Lung (tissue), 12 donors: Measurements from ENCODE around the gene COL18A1. TPM values are rescaled to one million over a fixed set of nuclear protein-coding genes. Genes with fewer than 3 reads are reported as not detected.

Experiments used
- ATAC-seq: fragments of 200-7000 bp; cut with Tn5 transposase; one replicate; pipeline ENCODE4 v1.9.1; 2020; ENCODE audit warnings: moderate number of reproducible peaks; ENCODE audit not compliant: insufficient read depth, low FRiP score
- DNase-seq, 3 donors: peaks; one replicate each; pipeline ENCODE4 v3.0.0-alpha.2; 2013 to 2017
- H3K27ac ChIP-seq, 2 donors: one replicate each; pipeline ENCODE4 v1.5.1; 2013; ENCODE audit warnings: mild to moderate bottlenecking in 2 of 2, moderate library complexity in 2 of 2, control low read depth in 1 of 2, inconsistent platforms in 1 of 2, low read depth in 1 of 2, low read length in 1 of 2
- H3K27me3 ChIP-seq, 3 donors: one replicate each; pipeline ENCODE4 v1.5.1; 2013; ENCODE audit warnings: low read length in 2 of 3; ENCODE audit not compliant: control insufficient read depth in 3 of 3, insufficient read depth in 3 of 3
- H3K36me3 ChIP-seq, 4 donors: one replicate each; pipeline ENCODE4 v1.5.1; 2013; ENCODE audit warnings: low read length in 4 of 4, mild to moderate bottlenecking in 1 of 4, moderate library complexity in 1 of 4; ENCODE audit not compliant: control insufficient read depth in 4 of 4, insufficient read depth in 4 of 4
- H3K4me1 ChIP-seq, 5 donors: one replicate each; pipeline ENCODE4 v1.5.1; 2013; ENCODE audit warnings: low read length in 5 of 5, mild to moderate bottlenecking in 2 of 5, moderate library complexity in 1 of 5; ENCODE audit not compliant: control insufficient read depth in 5 of 5, insufficient read depth in 5 of 5
- H3K4me3 ChIP-seq: one replicate; pipeline ENCODE4 v1.5.1; 2013; ENCODE audit warnings: mild to moderate bottlenecking, control low read depth, moderate library complexity
- H3K9ac ChIP-seq, 2 donors: one replicate each; pipeline ENCODE4 v1.5.1; 2013; ENCODE audit warnings: low read length in 2 of 2, control low read depth in 1 of 2; ENCODE audit not compliant: insufficient read depth in 1 of 2
- H3K9me3 ChIP-seq, 4 donors: one replicate each; pipeline ENCODE4 v1.5.1; 2013; ENCODE audit warnings: low read length in 3 of 4, mild to moderate bottlenecking in 1 of 4, moderate library complexity in 1 of 4; ENCODE audit not compliant: control insufficient read depth in 4 of 4, insufficient read depth in 3 of 4
- WGBS, 2 donors: extraction: QIAGEN DNeasy Blood & Tissue Kit; methylation state at CpG; one replicate each; pipeline ENCODE4 v1.1.7; 2013; 5-methylcytosine and 5-hydroxymethylcytosine counted together
- polyA plus RNA-seq, 2 donors: library from polyadenylated mRNA; stranded (reverse); fragments of 200-250 nt; gene quantifications; one replicate each; pipeline ENCODE4 v1.2.1, GENCODE V29; 2013
- total RNA-seq, 2 donors: library from RNA; depleted of rRNA in 1 of 2; stranded (reverse); fragments of >200 nt in 1 of 2; gene quantifications; one replicate each; pipeline ENCODE4 v1.2.1, GENCODE V29; 2014 to 2021
- TF ChIP-seq, protein P1 (sequence below): IDR thresholded peaks from 2 replicates; pipeline ENCODE4 v1.5.1; 2012; ENCODE audit warnings: mild to moderate bottlenecking; ENCODE audit errors: control extremely low read depth, extremely low read depth
- donor health status: control.
- donor health status: control.
- donor health status: Bipolar disorder and iron deficiency.
- donor health status: healthy.
- donor health status: DM: yes; HTN: yes; CAD: no.

Gene COL18A1
- total and polyA plus RNA-seq, 4 donors, result 42.7 to 102 (median 45.8) TPM

DNA sequence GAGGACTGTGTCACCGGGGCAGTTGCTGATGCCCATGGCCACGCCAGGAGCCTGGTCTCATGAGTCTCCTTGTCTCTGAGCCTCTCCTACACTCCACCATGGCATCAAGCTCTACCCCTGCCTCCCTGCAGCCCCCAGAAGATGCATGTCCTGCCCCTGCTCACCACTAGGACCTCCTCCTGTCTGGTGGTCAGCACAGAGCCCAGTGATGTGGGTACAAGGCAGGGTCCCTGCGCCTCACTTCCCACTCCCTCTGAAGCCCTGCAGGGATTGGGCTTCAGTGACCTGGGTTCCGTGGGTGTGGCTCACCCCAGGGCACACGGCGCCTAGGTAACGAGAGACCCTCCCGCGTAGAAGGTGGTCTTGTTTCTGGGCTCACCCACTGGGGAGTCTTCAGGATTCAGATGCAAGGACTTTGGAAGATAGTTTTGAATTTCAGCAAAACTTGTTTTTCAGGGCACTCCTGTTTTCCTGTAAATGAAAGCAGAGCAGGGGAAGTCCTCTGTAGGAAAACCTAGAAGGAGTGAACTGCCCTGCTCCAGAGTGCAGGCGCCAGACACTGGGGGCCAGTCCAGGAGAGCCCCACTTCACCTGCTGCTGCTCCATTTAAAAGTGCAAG, 2.8 kb downstream of the COL18A1 start:
- no peak overlapping the region for H3K9ac ChIP-seq
- H3K4me3 ChIP-seq, result no peak overlapping the region
- H3K27ac ChIP-seq, result no peak overlapping the region
- H3K4me1 ChIP-seq, result peaks cover 0 to 28% (median 7%) of the 10 kb centered on the region in 5 donors
- H3K9me3 ChIP-seq, result no peaks in the 10 kb centered on the region
- H3K27me3 ChIP-seq, result peaks cover 0 to 15% (median 9%) of the 10 kb centered on the region in 3 donors
- 87 to 94% methylated on average over 10 of the region's 10 CpGs for WGBS, 2 donors
- DNase-seq (peak in 2 of 3 donors; percentile 14 to 53), ATAC-seq (no peak)
- TF ChIP-seq, protein P1, sequence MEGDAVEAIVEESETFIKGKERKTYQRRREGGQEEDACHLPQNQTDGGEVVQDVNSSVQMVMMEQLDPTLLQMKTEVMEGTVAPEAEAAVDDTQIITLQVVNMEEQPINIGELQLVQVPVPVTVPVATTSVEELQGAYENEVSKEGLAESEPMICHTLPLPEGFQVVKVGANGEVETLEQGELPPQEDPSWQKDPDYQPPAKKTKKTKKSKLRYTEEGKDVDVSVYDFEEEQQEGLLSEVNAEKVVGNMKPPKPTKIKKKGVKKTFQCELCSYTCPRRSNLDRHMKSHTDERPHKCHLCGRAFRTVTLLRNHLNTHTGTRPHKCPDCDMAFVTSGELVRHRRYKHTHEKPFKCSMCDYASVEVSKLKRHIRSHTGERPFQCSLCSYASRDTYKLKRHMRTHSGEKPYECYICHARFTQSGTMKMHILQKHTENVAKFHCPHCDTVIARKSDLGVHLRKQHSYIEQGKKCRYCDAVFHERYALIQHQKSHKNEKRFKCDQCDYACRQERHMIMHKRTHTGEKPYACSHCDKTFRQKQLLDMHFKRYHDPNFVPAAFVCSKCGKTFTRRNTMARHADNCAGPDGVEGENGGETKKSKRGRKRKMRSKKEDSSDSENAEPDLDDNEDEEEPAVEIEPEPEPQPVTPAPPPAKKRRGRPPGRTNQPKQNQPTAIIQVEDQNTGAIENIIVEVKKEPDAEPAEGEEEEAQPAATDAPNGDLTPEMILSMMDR, result no peak
- H3K36me3 ChIP-seq, result no peaks in the 10 kb centered on the region

DNA sequence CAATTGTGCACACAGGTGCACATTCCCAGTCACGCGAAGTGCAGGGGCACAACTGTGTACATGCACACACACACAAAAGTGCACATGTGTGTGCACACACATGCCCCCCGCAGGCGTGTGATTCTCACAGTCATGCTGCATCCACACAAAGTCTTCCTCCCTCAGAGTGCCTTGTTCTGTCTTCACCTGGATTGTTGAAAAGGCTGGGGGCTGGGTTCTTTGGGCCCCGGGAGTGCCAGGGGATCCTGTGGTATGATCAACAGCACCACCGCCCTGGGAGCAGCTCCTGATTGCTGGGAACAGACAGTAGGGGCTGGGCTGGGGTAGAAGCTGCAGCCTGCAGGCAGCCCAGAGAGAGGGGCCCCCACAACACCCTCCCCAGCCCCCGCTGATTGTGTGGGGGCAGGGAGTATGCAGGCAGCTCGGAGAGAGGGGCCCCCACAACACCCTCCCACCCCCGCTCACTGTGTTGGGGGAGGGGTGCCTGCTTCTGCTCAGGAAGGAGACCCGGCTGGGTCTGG, 3.4 kb downstream of the COL18A1 start:
- H3K27me3 ChIP-seq, result peaks cover 0 to 14% (median 8%) of the 10 kb centered on the region in 3 donors
- peak in 1 of 3 donors; percentile 10 for DNase-seq
- H3K36me3 ChIP-seq, result no peaks in the 10 kb centered on the region
- H3K4me1 ChIP-seq, result peaks cover 0 to 33% (median 7%) of the 10 kb centered on the region in 5 donors
- H3K9ac ChIP-seq, result no peak overlapping the region
- no peaks in the 10 kb centered on the region for H3K9me3 ChIP-seq
- H3K4me3 ChIP-seq, result no peak overlapping the region
- WGBS, 2 donors, result 75 to 78% methylated on average over 10 of the region's 10 CpGs
- ATAC-seq, result no peak
- TF ChIP-seq, protein P1, result no peak
- no peak overlapping the region for H3K27ac ChIP-seq

DNA sequence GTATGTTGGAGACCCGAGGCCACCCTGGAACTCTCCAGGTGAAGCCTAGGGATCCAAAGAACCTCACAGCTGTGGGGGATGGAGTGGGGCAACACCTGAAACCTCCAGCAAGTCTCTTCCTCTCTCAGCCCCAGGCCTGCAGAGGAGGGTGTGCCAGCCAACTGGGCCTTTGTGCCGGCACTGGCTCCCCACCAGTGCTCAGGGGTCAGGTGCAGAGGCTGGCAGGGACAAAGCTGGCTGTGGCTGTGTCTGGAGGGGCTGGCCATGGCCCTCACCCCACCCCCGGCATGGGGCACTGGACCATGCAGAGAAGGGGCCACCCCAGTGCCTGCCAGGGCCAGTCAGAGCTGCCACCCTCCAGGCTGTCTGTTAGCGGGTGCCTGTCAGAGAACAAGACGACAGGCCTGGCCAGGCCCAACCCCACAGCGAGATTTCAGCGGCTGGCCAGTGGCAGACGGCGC, 3.9 kb downstream of the COL18A1 start:
- Histone ChIP-seq H3K4me3 (no peak overlapping the region), H3K36me3 (no peaks in the 10 kb centered on the region), H3K27me3 (peaks cover 0 to 10% (median 4%) of the 10 kb centered on the region in 3 donors), H3K9ac (no peak overlapping the region), H3K27ac (peak overlapping the region in 1 of 2 donors; percentile 75), H3K9me3 (no peaks in the 10 kb centered on the region), H3K4me1 (peaks cover 0 to 33% (median 11%) of the 10 kb centered on the region in 5 donors)
- TF ChIP-seq, protein P1, result no peak
- DNase-seq (peak in 1 of 3 donors; percentile 10), ATAC-seq (no peak)
- WGBS, 2 donors, result 81 to 84% methylated on average over 9 of the region's 9 CpGs
